ENCODE data around the gene CAMKK2. TPM values are rescaled to one million over a fixed set of nuclear protein-coding genes. Genes with fewer than 3 reads are reported as not detected.

The CAMKK2 gene
- total and polyA plus RNA-seq, 2 of the 13 experiments (the other 11 are each of a cell fraction or from before 2014, with no cell fraction given) = 18.8 to 20.0 TPM

DNA sequence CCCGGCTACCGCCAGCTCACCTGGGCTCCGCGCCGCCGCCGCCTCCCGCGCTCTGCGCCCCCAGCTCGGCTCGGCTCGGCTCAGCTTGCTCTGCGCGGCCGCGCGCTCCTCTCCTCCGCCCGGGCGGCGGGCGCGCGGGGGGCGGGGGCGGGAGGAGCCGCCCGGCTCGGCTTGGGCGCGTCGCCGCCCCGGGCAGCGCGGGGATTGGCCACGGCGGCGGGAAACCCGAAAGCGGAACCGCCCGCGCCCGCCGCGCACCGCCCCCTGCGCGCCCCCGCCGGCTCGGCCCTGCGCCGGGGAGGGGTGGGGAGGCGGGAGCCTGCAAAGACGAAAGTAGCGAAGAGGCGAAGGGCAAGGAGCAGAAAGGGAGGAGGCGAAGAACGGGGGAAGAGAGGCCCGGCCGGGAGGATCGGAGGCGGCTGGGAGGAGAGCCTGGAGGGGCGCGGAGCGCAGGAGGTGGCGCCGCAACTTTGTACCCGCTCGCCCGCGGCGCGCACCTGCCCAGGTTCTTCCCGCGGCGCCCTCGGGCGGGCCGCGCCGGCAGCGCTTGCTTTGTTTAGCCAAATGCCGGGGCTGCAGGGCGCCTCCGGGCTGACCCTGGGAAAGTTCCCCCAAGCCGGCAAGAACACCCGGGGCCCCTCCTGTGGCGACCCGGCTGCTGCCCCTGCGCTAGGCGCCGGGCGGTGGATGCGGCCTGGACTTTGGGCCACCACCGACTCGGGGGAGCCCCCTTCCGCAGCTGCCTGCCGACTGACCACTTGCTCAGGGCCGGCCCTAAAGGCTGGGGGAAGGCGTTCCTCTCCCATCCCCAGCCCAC lies at the start of gene CAMKK2 (continued):
- TF ChIP-seq, protein P1, sequence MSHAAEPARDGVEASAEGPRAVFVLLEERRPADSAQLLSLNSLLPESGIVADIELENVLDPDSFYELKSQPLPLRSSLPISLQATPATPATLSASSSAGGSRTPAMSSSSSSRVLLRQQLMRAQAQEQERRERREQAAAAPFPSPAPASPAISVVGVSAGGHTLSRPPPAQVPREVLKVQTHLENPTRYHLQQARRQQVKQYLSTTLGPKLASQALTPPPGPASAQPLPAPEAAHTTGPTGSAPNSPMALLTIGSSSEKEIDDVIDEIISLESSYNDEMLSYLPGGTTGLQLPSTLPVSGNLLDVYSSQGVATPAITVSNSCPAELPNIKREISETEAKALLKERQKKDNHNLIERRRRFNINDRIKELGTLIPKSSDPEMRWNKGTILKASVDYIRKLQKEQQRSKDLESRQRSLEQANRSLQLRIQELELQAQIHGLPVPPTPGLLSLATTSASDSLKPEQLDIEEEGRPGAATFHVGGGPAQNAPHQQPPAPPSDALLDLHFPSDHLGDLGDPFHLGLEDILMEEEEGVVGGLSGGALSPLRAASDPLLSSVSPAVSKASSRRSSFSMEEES (CRISPR knock-in tag; IDR thresholded peaks at IDR 0.05) = 0 out of 2 replicates have a peak, but pooled peaks have one; percentile 15
- peak in 1 of 2 experiments; percentile 26; a peak in 1 of 4 replicates for TF ChIP-seq NR2F1 (CRISPR knock-in tag; IDR thresholded peaks at IDR 0.05)
- TF ChIP-seq ZNF891 (CRISPR knock-in tag; IDR thresholded peaks at IDR 0.05) = peak; percentile 31; the same call in 1 of the 2 replicates
- peak; percentile 28; the same call in 1 of the 2 replicates for TF ChIP-seq PHF21A (CRISPR knock-in tag; IDR thresholded peaks at IDR 0.05)
- TF ChIP-seq, protein P2, sequence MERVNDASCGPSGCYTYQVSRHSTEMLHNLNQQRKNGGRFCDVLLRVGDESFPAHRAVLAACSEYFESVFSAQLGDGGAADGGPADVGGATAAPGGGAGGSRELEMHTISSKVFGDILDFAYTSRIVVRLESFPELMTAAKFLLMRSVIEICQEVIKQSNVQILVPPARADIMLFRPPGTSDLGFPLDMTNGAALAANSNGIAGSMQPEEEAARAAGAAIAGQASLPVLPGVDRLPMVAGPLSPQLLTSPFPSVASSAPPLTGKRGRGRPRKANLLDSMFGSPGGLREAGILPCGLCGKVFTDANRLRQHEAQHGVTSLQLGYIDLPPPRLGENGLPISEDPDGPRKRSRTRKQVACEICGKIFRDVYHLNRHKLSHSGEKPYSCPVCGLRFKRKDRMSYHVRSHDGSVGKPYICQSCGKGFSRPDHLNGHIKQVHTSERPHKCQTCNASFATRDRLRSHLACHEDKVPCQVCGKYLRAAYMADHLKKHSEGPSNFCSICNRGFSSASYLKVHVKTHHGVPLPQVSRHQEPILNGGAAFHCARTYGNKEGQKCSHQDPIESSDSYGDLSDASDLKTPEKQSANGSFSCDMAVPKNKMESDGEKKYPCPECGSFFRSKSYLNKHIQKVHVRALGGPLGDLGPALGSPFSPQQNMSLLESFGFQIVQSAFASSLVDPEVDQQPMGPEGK (CRISPR knock-in tag; IDR thresholded peaks at IDR 0.05) = peak; percentile 60; the same call in 1 of the 2 replicates
- peak; percentile 65 for TF ChIP-seq POLR2AphosphoS5 (IDR thresholded peaks at IDR 0.05; ENCODE audit: low read depth, low read length)
- TF ChIP-seq GMEB2 (CRISPR knock-in tag; IDR thresholded peaks at IDR 0.05; ENCODE audit: low read depth) = no peak
- TF ChIP-seq DMAP1 (CRISPR knock-in tag; IDR thresholded peaks at IDR 0.05) = peak; percentile 22; the same call in 1 of the 2 replicates
- peak; percentile 29; the same call in 1 of the 2 replicates for TF ChIP-seq ZBTB43 (CRISPR knock-in tag; conservative IDR thresholded peaks at IDR 0.05)
- peak; percentile 57 for TF ChIP-seq MAZ (IDR thresholded peaks at IDR 0.05; ENCODE audit: borderline replicate concordance, low read depth, low read length)
- TF ChIP-seq MAZ (CRISPR knock-in tag; IDR thresholded peaks at IDR 0.05; ENCODE audit: low read depth) = peak; percentile 28; the same call in 1 of the 2 replicates
- TF ChIP-seq ARNT2 (CRISPR knock-in tag; IDR thresholded peaks at IDR 0.05; ENCODE audit: low read depth) = peak; percentile 43; the same call in 1 of the 2 replicates
- TF ChIP-seq, protein P3, sequence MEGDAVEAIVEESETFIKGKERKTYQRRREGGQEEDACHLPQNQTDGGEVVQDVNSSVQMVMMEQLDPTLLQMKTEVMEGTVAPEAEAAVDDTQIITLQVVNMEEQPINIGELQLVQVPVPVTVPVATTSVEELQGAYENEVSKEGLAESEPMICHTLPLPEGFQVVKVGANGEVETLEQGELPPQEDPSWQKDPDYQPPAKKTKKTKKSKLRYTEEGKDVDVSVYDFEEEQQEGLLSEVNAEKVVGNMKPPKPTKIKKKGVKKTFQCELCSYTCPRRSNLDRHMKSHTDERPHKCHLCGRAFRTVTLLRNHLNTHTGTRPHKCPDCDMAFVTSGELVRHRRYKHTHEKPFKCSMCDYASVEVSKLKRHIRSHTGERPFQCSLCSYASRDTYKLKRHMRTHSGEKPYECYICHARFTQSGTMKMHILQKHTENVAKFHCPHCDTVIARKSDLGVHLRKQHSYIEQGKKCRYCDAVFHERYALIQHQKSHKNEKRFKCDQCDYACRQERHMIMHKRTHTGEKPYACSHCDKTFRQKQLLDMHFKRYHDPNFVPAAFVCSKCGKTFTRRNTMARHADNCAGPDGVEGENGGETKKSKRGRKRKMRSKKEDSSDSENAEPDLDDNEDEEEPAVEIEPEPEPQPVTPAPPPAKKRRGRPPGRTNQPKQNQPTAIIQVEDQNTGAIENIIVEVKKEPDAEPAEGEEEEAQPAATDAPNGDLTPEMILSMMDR (CRISPR knock-in tag; IDR thresholded peaks at IDR 0.05) = peak; percentile 36; the same call in 1 of the 2 replicates
- TF ChIP-seq, protein P4, sequence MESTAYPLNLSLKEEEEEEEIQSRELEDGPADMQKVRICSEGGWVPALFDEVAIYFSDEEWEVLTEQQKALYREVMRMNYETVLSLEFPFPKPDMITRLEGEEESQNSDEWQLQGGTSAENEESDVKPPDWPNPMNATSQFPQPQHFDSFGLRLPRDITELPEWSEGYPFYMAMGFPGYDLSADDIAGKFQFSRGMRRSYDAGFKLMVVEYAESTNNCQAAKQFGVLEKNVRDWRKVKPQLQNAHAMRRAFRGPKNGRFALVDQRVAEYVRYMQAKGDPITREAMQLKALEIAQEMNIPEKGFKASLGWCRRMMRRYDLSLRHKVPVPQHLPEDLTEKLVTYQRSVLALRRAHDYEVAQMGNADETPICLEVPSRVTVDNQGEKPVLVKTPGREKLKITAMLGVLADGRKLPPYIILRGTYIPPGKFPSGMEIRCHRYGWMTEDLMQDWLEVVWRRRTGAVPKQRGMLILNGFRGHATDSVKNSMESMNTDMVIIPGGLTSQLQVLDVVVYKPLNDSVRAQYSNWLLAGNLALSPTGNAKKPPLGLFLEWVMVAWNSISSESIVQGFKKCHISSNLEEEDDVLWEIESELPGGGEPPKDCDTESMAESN (CRISPR knock-in tag; conservative IDR thresholded peaks at IDR 0.05) = 0 out of 2 replicates have a peak, but pooled peaks have one; percentile 20
- TF ChIP-seq ZKSCAN8 (CRISPR knock-in tag; IDR thresholded peaks at IDR 0.05; ENCODE audit: borderline replicate concordance) = 0 out of 2 replicates have a peak, but pooled peaks have one; percentile 43
